Measurements from ENCODE around the gene EXOC2.

EXOC2 gene

DNA sequence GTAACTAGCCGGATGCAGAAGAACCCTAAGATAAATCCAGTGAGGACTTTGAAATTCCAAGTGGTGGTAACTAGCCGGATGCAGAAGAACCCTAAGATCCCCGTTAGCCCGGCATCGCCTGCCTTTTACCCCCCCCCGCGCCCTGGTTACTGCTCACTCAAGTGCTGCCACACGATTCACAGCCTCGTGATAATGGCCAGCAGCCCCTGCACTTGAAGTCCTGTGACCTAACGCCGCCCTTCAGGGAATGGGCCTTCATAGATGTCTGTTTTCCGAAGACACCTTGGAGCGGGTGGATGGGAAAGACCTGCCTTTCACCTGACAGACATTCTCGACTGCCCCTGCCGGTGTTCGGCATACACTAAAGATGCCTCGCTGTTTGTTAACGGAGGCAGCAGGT, 163.9 kb downstream of the EXOC2 start:
- DNase-seq (ENCODE audit: low read depth in 1 of 2, low spot score in 1 of 2), result no peak

- DNase-seq (ENCODE audit: low read depth in 1 of 2, low spot score in 1 of 2), result no peak
Observed at GRCh38 chr6:527989-528673, 164.8 kb downstream of the EXOC2 start.

DNA sequence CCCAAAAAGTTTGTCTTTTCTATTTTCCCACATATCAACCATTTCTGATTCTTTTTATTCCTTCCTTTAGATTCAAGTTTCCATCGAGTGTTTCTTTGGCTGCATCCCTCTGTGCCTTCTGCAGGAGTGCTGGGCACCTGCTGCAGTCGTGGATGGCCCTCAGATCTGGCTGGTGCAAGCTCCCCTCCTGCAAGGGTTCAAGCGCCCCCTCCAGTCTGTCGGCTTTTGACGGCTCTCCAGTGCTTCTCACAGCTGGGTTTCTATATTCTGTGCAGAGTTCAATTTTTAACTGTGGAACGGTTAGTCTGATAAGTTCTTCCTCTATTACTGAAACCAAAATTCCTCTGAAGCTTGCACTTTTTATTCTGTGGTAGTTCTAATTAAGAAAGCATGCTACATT, 168.1 kb downstream of the EXOC2 start:
- no peak for DNase-seq (ENCODE audit: low read depth in 1 of 2, low spot score in 1 of 2)

DNA sequence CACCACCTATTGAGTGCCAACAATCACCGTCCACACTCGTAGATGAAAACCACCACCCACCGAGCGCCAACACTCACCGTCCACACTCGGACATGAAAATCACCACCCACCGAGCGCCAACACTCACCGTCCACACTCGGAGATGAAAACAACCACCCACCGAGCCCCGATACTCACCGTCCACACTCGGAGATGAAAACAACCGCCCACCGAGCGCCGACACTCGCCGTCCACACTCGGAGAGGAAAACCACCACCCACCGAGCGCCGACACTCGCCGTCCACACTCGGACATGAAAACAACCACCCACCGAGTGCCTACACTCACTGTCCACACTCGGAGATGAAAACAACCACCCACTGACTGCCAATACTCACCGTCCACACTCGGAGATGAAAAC, 172.1 kb downstream of the EXOC2 start:
- no peak for DNase-seq (ENCODE audit: low read depth in 1 of 2, low spot score in 1 of 2)

DNA sequence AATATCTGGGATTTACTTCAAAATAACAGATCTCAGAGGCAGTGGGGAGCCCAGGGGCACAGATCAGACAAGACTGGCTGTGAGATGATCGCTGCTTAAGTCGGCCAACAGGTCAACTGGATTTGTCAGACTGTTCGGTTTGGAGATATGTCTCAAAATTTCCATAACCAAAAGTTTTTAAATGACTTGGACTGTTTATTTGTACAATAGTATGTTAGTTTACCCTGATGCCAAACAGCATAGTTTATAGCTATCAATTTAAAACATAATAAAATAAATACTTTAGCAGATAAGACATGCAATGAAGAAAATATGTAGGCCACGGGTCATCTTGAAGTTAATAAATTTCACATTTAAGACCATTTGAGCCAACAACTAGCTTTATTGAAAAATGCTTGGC, 174.7 kb downstream of the EXOC2 start:
- DNase-seq (ENCODE audit: low read depth in 1 of 2, low spot score in 1 of 2), result no peak

DNA sequence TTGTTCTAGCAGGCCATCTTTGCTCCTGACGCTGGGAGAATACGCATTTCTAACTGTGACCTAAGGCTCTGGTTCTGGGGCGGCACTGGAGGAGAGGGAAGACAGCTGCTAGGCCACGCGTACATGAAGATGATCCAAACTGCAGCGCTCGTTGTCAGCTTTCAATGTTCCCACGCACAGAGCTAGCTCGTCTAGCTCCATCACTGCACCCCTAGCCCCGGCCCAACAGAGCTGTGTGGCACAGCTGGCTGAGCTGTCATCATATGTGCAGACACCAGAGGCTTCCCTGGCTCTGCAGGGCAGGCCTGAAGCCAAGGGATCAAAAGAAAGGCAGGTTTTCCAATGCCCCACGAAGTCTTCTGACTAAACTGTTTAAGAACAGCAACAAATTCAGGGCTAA, 176.7 kb downstream of the EXOC2 start:
- DNase-seq (ENCODE audit: low read depth in 1 of 2, low spot score in 1 of 2), result no peak

DNA sequence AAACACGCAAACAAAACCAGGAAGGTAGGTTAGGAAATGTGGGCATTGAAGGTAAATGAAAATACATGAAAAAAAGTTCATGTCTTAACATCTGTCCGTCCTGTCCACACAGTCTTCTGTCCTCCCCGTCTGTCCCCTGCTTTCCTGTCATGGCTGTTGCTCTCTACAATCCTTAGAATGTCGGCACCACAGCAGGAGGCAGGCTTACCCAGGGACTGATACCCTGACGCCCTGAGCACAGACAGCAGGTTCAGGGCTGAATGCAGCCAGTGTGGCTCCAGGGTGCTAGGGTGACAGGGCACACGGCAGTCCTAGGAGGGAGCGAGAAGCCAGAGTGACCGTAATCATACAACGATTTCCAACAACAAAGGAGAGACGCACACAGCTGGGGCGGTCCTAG, 177.7 kb downstream of the EXOC2 start:
- no peak for DNase-seq (ENCODE audit: low read depth in 1 of 2, low spot score in 1 of 2)

- DNase-seq (ENCODE audit: low read depth in 1 of 2, low spot score in 1 of 2), result no peak
Observed at GRCh38 chr6:514396-514978, 178.5 kb downstream of the EXOC2 start.

DNA sequence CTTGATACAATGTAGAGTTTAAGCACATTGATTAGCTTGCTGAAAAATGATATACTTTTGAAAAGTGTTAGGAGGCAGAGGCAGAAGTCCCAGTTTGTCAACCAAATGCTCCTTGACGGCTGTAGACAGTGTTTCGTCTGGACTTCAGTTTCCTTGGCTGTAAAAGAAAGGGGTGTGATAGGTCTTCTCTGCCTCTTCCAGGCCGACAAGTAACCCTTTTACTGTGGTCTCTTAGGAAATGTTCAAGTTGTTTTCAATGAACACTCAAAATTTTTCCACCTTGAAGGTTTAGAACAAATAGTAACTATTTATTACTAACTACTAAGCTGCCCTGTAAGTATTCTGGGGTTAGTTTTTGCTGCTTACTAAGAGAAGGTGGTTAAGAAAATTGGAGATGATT, 179.0 kb downstream of the EXOC2 start:
- DNase-seq (ENCODE audit: low read depth in 1 of 2, low spot score in 1 of 2), result no peak

DNA sequence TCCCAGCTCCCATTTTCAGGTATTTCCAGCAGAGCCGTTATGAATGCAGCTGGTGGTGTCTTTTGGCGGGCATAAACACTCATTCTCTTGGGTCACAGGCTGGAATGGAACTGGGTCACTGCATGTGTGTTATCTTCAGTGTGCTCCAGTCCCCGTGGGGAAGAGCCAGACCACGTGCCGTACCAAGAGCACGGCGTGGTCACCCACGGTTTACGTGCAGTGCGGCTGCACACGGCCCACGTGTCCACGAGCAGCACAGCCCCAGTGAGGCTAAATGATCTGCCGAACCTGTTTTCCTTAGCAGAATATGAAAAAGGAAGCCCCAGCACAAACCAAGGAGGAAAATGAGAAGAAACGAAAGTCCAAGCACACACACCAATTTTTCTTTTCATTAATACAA, 179.9 kb downstream of the EXOC2 start:
- DNase-seq (ENCODE audit: low read depth in 1 of 2, low spot score in 1 of 2), result no peak

- no peak for DNase-seq (ENCODE audit: low read depth in 1 of 2, low spot score in 1 of 2)
Observed at GRCh38 chr6:511488-512137, 181.3 kb downstream of the EXOC2 start.

DNA sequence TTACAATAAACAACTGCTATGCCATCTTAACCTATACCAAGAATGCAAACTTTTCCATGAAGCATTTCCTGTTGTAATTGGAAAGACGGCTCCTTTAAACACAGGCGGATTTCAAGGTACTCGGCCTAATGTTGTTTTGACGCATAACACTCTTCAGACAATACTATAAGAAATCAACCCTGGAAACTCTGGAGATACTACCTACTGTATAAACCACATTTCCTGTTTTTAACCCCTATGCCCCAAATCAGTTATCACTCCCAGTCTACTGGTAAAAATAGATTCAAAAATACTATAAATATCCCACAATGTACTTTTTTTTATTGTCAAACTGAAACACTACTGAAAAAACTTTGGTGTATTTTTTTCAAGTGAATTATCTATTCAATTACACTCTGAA, 183.3 kb downstream of the EXOC2 start:
- DNase-seq (ENCODE audit: low read depth in 1 of 2, low spot score in 1 of 2), result no peak

DNA sequence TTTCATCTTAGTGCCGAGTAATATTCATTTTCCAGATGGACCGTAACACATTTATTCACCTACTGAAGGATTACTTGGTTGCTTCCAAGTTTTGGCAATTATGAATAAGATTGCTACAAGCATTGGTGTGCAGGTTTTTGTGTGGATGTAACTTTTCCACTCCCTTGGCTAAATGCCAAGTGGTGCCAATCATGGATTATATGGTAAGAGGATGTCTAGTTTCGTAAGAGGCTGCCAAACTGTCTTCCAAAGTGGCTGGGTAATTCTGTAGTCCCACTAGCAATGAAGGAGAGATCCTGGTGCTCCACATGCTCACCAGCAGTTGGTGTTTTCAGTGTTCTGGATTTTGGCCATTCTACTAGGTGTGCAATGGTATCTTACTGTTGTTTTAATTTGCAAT, 184.3 kb downstream of the EXOC2 start:
- DNase-seq (ENCODE audit: low read depth in 1 of 2, low spot score in 1 of 2), result no peak

GRCh38 chr6:508006-508405, 184.9 kb downstream of the EXOC2 start:
- no peak for DNase-seq (ENCODE audit: low read depth in 1 of 2, low spot score in 1 of 2)

DNA sequence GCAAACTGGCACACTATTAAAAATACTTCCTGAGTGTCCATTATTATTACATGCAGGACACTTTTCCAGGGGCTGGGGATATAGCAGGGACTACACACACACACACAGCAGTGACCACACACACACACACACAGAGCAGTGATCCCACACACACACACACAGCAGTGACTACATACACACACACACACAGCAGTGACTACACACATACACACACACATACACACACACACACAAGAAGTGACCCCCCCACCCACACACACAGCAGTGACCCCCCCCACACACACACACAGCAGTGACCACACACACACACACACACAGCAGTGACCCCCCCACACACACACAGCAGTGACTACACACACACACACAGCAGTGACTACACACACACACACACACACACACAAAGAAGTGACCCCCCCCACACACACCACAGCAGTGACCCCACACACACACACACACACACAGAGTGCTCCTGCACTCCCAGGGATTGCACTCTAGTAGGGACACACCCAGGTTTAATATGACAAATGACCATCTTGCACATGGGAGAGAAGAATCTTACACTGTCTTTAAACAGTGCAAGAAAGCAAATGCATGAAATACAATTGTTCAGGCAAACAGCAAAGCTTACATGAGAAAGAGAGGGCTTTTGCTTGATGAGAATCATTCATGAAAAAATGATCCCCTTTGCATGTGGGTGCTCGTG, 185.9 kb downstream of the EXOC2 start:
- DNase-seq (ENCODE audit: low read depth in 1 of 2, low spot score in 1 of 2), result no peak

DNA sequence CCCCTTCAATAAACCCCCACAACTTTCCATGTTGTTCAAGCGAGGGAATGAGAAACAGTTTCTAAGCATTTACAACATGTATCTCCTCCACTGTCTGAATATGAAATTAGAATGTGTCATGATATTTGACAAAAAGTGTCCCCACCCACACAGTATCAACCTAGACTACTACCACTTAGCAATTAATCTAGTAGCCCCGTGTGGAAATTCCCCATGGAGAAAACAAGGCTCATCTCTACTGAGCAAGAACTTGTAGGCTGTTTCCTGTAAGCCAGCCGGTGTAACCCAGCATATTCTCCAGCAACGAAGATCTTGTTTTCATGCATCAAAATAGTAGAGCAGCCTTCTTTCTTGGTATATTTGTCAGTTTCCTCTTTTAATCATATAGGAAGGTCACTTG, 186.4 kb downstream of the EXOC2 start:
- no peak for DNase-seq (ENCODE audit: low read depth in 1 of 2, low spot score in 1 of 2)

GRCh38 chr6:505374-505773, 187.6 kb downstream of the EXOC2 start:
- no peak for DNase-seq (ENCODE audit: low read depth in 1 of 2, low spot score in 1 of 2)

GRCh38 chr6:504446-504980, 188.4 kb downstream of the EXOC2 start:
- no peak for DNase-seq (ENCODE audit: low read depth in 1 of 2, low spot score in 1 of 2)

GRCh38 chr6:503610-504362, 189.2 kb downstream of the EXOC2 start:
- DNase-seq (ENCODE audit: low read depth in 1 of 2, low spot score in 1 of 2), result no peak

GRCh38 chr6:502761-503160, 190.2 kb downstream of the EXOC2 start:
- DNase-seq (ENCODE audit: low read depth in 1 of 2, low spot score in 1 of 2), result no peak

DNA sequence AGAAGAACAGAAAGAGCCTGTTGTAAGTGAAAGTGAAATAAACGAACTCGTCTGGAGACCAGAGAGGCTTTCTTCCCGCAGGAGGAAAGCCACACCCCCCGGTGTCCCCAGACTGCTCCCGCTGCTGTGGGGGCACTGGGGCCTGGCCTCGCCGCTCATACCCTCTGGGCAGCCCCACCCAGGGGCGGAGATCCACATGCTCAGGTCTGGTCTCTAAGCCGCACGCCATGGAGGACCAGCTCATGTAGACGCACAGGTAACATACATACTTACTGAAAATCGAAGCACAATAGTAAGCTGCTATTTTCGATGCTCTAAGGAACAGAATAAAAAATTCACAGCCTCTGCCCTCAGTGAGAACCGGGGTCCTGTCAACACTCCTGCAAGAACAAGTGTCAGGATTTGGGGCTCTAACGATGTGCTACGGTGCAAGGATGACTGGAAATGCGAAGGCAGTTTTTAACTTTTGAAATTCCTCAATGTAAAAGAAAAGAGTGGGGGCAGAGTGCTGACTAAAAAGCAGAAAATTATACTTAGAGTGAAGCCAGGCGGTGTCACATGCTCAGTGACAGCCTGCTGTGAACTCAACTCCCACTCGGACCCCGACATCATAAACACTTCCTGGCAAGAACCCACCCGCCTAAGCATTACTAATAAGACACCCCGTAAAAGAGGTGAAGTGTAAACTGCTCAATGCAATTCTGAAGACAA, 190.9 kb downstream of the EXOC2 start:
- DNase-seq (ENCODE audit: low read depth in 1 of 2, low spot score in 1 of 2), result peak; percentile 35 to 58

Measured in stimulated activated CD4-positive, alpha-beta T cell treated with anti-CD3 and anti-CD28 coated beads, Interleukin-15, amount 100 ng/mL, for 1 hour (primary cell).